ENCODE results near the gene ELMO1. TPM values are rescaled to one million over a fixed set of nuclear protein-coding genes. Genes with fewer than 3 reads are reported as not detected.

The ELMO1 gene
- total and polyA plus RNA-seq, 2 experiments from 2014 or later, result 9.6 to 10.8 TPM

GRCh38 chr7:37104822-37105518, 343.7 kb downstream of the ELMO1 start:
- Histone ChIP-seq H3K27me3 (no peaks in the 10 kb centered on the region), H3K9me3 (ENCODE audit: low read depth) (no peaks in the 10 kb centered on the region), H3K4me1 (ENCODE audit: low read depth) (peaks cover 17% of the 10 kb centered on the region), H3K36me3 (no peaks in the 10 kb centered on the region), H3K27ac (no peak overlapping the region), H3K4me3 (no peak overlapping the region)
- TF ChIP-seq, protein P1, sequence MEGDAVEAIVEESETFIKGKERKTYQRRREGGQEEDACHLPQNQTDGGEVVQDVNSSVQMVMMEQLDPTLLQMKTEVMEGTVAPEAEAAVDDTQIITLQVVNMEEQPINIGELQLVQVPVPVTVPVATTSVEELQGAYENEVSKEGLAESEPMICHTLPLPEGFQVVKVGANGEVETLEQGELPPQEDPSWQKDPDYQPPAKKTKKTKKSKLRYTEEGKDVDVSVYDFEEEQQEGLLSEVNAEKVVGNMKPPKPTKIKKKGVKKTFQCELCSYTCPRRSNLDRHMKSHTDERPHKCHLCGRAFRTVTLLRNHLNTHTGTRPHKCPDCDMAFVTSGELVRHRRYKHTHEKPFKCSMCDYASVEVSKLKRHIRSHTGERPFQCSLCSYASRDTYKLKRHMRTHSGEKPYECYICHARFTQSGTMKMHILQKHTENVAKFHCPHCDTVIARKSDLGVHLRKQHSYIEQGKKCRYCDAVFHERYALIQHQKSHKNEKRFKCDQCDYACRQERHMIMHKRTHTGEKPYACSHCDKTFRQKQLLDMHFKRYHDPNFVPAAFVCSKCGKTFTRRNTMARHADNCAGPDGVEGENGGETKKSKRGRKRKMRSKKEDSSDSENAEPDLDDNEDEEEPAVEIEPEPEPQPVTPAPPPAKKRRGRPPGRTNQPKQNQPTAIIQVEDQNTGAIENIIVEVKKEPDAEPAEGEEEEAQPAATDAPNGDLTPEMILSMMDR (IDR thresholded peaks at IDR 0.05; ENCODE audit: low read depth, low read length), result no peak
- DNase-seq (ENCODE audit: low read depth in 1 of 2, low spot score in 1 of 2), result no peak

DNA sequence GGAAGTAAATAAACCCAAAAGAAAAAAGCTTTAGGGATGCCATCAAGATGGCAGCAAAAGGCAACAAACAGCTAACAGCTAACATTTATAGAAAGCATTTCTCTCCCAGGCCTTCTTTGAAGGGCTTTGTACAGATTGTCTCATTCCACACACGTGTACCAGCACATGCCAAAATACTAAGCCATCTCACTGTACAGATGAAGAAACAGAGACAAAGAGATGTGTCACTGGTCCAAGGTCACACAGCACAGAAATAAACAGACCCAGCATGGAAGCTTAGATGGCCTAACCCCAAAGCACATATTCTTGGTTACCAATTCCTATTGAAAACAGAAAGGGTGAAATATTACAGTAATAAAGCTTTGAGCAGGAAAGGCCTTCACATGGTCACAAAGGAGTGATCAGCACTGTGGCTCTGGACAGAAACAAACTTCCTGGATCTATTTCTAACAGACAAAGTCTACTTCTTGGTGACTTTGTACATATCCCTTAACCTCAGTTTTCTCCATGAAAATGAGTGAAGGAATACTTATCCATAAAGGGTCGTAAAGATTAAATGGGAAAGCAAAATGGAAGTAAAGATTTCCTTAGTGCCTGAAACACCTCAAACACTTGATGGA, 346.0 kb downstream of the ELMO1 start:
- no peaks in the 10 kb centered on the region for H3K36me3 ChIP-seq
- H3K27me3 ChIP-seq, result no peaks in the 10 kb centered on the region
- peak overlapping the region; percentile 88 for H3K27ac ChIP-seq
- no peaks in the 10 kb centered on the region for H3K9me3 ChIP-seq (ENCODE audit: low read depth)
- H3K4me3 ChIP-seq, result no peak overlapping the region
- TF ChIP-seq, protein P1 (IDR thresholded peaks at IDR 0.05; ENCODE audit: low read depth, low read length), result no peak
- peak in 1 of 2 donors; percentile 14 for DNase-seq (ENCODE audit: low read depth in 1 of 2, low spot score in 1 of 2)
- peaks cover 17% of the 10 kb centered on the region for H3K4me1 ChIP-seq (ENCODE audit: low read depth)

DNA sequence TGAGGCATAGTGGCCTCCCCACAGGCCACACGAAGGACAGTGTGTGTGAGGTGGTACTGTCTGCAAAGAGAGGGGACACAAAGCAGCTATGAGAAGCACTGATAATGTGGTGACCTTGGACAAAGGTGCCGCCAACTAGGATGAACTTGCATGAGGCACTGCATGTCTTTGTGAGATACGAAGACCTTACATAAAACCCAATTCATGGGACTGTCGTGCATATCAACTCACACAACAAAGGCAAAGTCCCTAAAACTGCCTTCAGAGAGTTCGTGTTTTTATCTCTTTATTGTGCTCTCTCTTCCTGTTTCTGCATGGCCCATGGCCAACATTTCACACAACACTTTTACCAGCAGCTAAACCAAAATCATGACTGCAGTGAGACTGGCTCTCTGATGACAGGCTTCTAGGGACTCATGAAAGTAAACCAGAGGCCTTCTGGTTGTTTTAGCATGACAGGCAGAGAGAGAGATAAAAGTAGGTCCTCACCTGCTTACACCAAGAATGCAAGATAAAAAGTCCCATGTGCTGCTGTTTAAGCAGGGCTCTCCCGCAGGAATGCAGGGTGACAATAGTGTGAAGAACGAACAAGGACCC, 347.8 kb downstream of the ELMO1 start:
- peaks cover 17% of the 10 kb centered on the region for H3K4me1 ChIP-seq (ENCODE audit: low read depth)
- H3K36me3 ChIP-seq, result no peaks in the 10 kb centered on the region
- no peaks in the 10 kb centered on the region for H3K9me3 ChIP-seq (ENCODE audit: low read depth)
- peak overlapping the region; percentile 88 for H3K27ac ChIP-seq
- TF ChIP-seq, protein P1 (IDR thresholded peaks at IDR 0.05; ENCODE audit: low read depth, low read length), result no peak
- no peak overlapping the region for H3K4me3 ChIP-seq
- peak; percentile 18 to 82 for DNase-seq (ENCODE audit: low read depth in 1 of 2, low spot score in 1 of 2)
- H3K27me3 ChIP-seq, result no peaks in the 10 kb centered on the region

- peak overlapping the region; percentile 55 for H3K27ac ChIP-seq
- H3K4me1 ChIP-seq (ENCODE audit: low read depth), result peaks cover 17% of the 10 kb centered on the region
- no peak overlapping the region for H3K4me3 ChIP-seq
- no peaks in the 10 kb centered on the region for H3K9me3 ChIP-seq (ENCODE audit: low read depth)
- H3K36me3 ChIP-seq, result no peaks in the 10 kb centered on the region
- DNase-seq (ENCODE audit: low read depth in 1 of 2, low spot score in 1 of 2), result no peak
- no peaks in the 10 kb centered on the region for H3K27me3 ChIP-seq
- TF ChIP-seq, protein P1 (IDR thresholded peaks at IDR 0.05; ENCODE audit: low read depth, low read length), result no peak
Measured at GRCh38 chr7:37098762-37099161, 349.9 kb downstream of the ELMO1 start.

GRCh38 chr7:37097983-37098382, 350.7 kb downstream of the ELMO1 start:
- H3K27ac ChIP-seq, result no peak overlapping the region
- DNase-seq (ENCODE audit: low read depth in 1 of 2, low spot score in 1 of 2), result no peak
- H3K27me3 ChIP-seq, result no peaks in the 10 kb centered on the region
- H3K4me1 ChIP-seq (ENCODE audit: low read depth), result peaks cover 17% of the 10 kb centered on the region
- H3K36me3 ChIP-seq, result no peaks in the 10 kb centered on the region
- TF ChIP-seq, protein P1 (IDR thresholded peaks at IDR 0.05; ENCODE audit: low read depth, low read length), result no peak
- H3K9me3 ChIP-seq (ENCODE audit: low read depth), result no peaks in the 10 kb centered on the region
- no peak overlapping the region for H3K4me3 ChIP-seq
